ENCODE measurements around the gene LRRN4. TPM values are rescaled to one million over a fixed set of nuclear protein-coding genes. Genes with fewer than 3 reads are reported as not detected.

LRRN4 gene
- total RNA-seq, 4 donors from 2014 or later = not detected

- Histone ChIP-seq H3K9me3 (no peaks in the 10 kb centered on the region), H3K27me3 (no peaks in the 10 kb centered on the region), H3K36me3 (peaks cover 0 to 54% of the 10 kb centered on the region in 2 donors), H3K27ac (no peak overlapping the region), H3K4me3 (no peak overlapping the region), H3K4me1 (peaks cover 0 to 5% (median 0%) of the 10 kb centered on the region in 3 donors)
- no peak for ATAC-seq
- TF ChIP-seq POLR2A (IDR thresholded peaks at IDR 0.05) = no peak
- TF ChIP-seq CTCF (IDR thresholded peaks at IDR 0.05) = no peak
- TF ChIP-seq EP300 (IDR thresholded peaks at IDR 0.05) = no peak
- TF ChIP-seq POLR2AphosphoS5 (IDR thresholded peaks at IDR 0.05) = no peak
These were observed 36.4 kb downstream of the LRRN4 start for GRCh38 chr20:6017467-6017866.

GRCh38 chr20:6014957-6015356 lies 38.9 kb downstream of the LRRN4 start:
- Histone ChIP-seq H3K9me3 (no peaks in the 10 kb centered on the region), H3K27me3 (no peaks in the 10 kb centered on the region), H3K4me1 (peaks cover 0 to 5% (median 0%) of the 10 kb centered on the region in 3 donors), H3K36me3 (peaks cover 0 to 74% of the 10 kb centered on the region in 2 donors), H3K4me3 (no peak overlapping the region), H3K27ac (no peak overlapping the region)
- TF ChIP-seq POLR2A (IDR thresholded peaks at IDR 0.05) = no peak
- TF ChIP-seq EP300 (IDR thresholded peaks at IDR 0.05) = no peak
- ATAC-seq = no peak
- 75 to 95% methylated on average over 4 of the region's 4 CpGs for WGBS, 2 donors (ENCODE audit: low coverage in 1 of 2)

GRCh38 chr20:6014017-6014416 lies 39.8 kb downstream of the LRRN4 start:
- Histone ChIP-seq H3K27ac (no peak overlapping the region), H3K4me1 (peaks cover 0 to 5% (median 0%) of the 10 kb centered on the region in 3 donors), H3K4me3 (no peak overlapping the region), H3K27me3 (no peaks in the 10 kb centered on the region), H3K36me3 (peaks cover 0 to 77% of the 10 kb centered on the region in 2 donors), H3K9me3 (no peaks in the 10 kb centered on the region)
- 71 to 82% methylated on average over 3 of the region's 3 CpGs for WGBS, 2 donors (ENCODE audit: low coverage in 1 of 2)
- no peak for ATAC-seq
- TF ChIP-seq POLR2A (IDR thresholded peaks at IDR 0.05) (no peak), POLR2AphosphoS5 (IDR thresholded peaks at IDR 0.05) (no peak), CTCF (IDR thresholded peaks at IDR 0.05) (no peak), EP300 (IDR thresholded peaks at IDR 0.05) (no peak)

GRCh38 chr20:6012179-6012578 lies 41.7 kb downstream of the LRRN4 start:
- H3K27me3 ChIP-seq = no peaks in the 10 kb centered on the region
- no peak for ATAC-seq
- peaks cover 8 to 22% (median 12%) of the 10 kb centered on the region in 3 donors for H3K4me1 ChIP-seq
- H3K9me3 ChIP-seq = no peaks in the 10 kb centered on the region
- H3K4me3 ChIP-seq = no peak overlapping the region
- 77 to 96% methylated on average over 4 to 5 of the region's 5 CpGs for WGBS, 2 donors (ENCODE audit: low coverage in 1 of 2)
- peaks cover 0 to 70% of the 10 kb centered on the region in 2 donors for H3K36me3 ChIP-seq
- H3K27ac ChIP-seq = no peak overlapping the region
- TF ChIP-seq POLR2A (IDR thresholded peaks at IDR 0.05) = no peak
- TF ChIP-seq CTCF (IDR thresholded peaks at IDR 0.05) = no peak
- TF ChIP-seq EP300 (IDR thresholded peaks at IDR 0.05) = no peak
- TF ChIP-seq POLR2AphosphoS5 (IDR thresholded peaks at IDR 0.05) = no peak

GRCh38 chr20:6008254-6008653 lies 45.6 kb downstream of the LRRN4 start:
- Histone ChIP-seq H3K9me3 (no peaks in the 10 kb centered on the region), H3K4me3 (peak overlapping the region in 1 of 2 donors; percentile 92), H3K27ac (peak overlapping the region; percentile 54 to 70 (median 60)), H3K36me3 (peaks cover 0 to 35% of the 10 kb centered on the region in 2 donors), H3K27me3 (no peaks in the 10 kb centered on the region), H3K4me1 (peaks cover 9 to 37% (median 12%) of the 10 kb centered on the region in 3 donors)
- peak; percentile 90 for TF ChIP-seq POLR2AphosphoS5 (IDR thresholded peaks at IDR 0.05)
- TF ChIP-seq EP300 (IDR thresholded peaks at IDR 0.05) = no peak
- WGBS, 2 donors (ENCODE audit: low coverage in 1 of 2) = 21 to 25% methylated on average over 5 of the region's 5 CpGs
- ATAC-seq = peak; percentile 67

GRCh38 chr20:6007529-6008103 lies 46.2 kb downstream of the LRRN4 start:
- peaks cover 9 to 37% (median 12%) of the 10 kb centered on the region in 3 donors for H3K4me1 ChIP-seq
- peaks cover 0 to 29% of the 10 kb centered on the region in 2 donors for H3K36me3 ChIP-seq
- no peaks in the 10 kb centered on the region for H3K27me3 ChIP-seq
- peak overlapping the region in 3 of 4 donors; percentile 54 to 70 (median 60) for H3K27ac ChIP-seq
- peak overlapping the region; percentile 92 to 98 for H3K4me3 ChIP-seq
- H3K9me3 ChIP-seq = no peaks in the 10 kb centered on the region
- WGBS, 2 donors (ENCODE audit: low coverage in 1 of 2) = 33 to 45% methylated on average over 2 to 3 of the region's 3 CpGs
- no peak for ATAC-seq
- TF ChIP-seq POLR2A (IDR thresholded peaks at IDR 0.05) = no peak
- no peak for TF ChIP-seq CTCF (IDR thresholded peaks at IDR 0.05)
- no peak for TF ChIP-seq EP300 (IDR thresholded peaks at IDR 0.05)
- TF ChIP-seq POLR2AphosphoS5 (IDR thresholded peaks at IDR 0.05) = no peak

Data from gastroesophageal sphincter (tissue), 4 donors.